ENCODE measurements around the gene STAB2.

The STAB2 gene

DNA sequence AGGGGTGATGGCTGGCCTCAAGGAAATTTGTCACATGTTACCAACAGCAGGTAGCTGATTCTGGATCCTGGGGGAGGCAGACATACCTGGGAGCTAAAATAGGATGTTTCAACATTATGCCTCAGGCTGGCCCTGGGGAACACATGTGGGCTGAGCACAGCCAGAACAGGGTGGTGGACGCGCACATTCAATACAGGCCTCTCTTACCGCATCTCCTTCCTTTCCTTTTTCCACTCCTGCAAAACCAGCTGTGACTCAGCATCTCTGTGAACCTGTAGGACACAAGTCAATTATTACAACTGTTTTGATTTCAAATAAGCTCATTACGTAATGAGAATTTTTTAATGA lies 193.0 kb downstream of the STAB2 start:
- H3K9me3 Mint-ChIP-seq: no peaks in the 10 kb centered on the region
- H3K4me3 Mint-ChIP-seq: no peak overlapping the region
- H3K36me3 Mint-ChIP-seq: peaks cover 56% of the 10 kb centered on the region
- ATAC-seq (no peak), DNase-seq (ENCODE audit: low spot score in 2 of 2) (no peak)
- no peak overlapping the region for H3K27ac Mint-ChIP-seq
- no peaks in the 10 kb centered on the region for H3K4me1 Mint-ChIP-seq

- H3K4me1 Mint-ChIP-seq: no peaks in the 10 kb centered on the region
- H3K27ac Mint-ChIP-seq: no peak overlapping the region
- ATAC-seq (no peak), DNase-seq (ENCODE audit: low spot score in 2 of 2) (no peak)
- H3K36me3 Mint-ChIP-seq: peaks cover 55% of the 10 kb centered on the region
- no peaks in the 10 kb centered on the region for H3K9me3 Mint-ChIP-seq
- H3K4me3 Mint-ChIP-seq: no peak overlapping the region
Observed at GRCh38 chr12:103780992-103781391, 193.9 kb downstream of the STAB2 start.

DNA sequence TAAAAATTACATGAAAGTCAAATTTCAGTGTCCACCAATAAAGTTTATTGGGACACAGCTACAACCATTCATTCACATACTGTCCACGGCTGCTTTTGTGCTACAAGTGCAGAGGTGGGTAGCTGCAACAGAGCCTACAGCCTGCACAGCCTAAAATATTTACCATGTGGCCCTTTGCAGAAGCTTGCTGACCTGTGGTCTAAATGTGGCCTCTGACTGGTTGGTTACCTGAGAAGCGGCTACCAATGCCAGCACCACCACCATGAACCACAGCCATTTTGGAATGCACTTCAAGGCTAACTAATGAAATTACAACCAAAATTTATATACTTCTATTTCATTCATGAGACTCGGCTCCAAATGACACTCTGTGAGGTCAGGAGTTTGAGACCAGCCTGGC lies 195.3 kb downstream of the STAB2 start:
- no peaks in the 10 kb centered on the region for H3K9me3 Mint-ChIP-seq
- ATAC-seq (no peak), DNase-seq (ENCODE audit: low spot score in 2 of 2) (no peak)
- no peak overlapping the region for H3K4me3 Mint-ChIP-seq
- H3K27ac Mint-ChIP-seq: no peak overlapping the region
- H3K36me3 Mint-ChIP-seq: peaks cover 56% of the 10 kb centered on the region
- H3K4me1 Mint-ChIP-seq: no peaks in the 10 kb centered on the region

GRCh38 chr12:103783744-103784664 lies 196.9 kb downstream of the STAB2 start:
- no peak for DNase-seq (ENCODE audit: low spot score in 2 of 2)
- no peaks in the 10 kb centered on the region for H3K4me1 Mint-ChIP-seq
- no peak overlapping the region for H3K27ac Mint-ChIP-seq
- no peak overlapping the region for H3K4me3 Mint-ChIP-seq
- H3K9me3 Mint-ChIP-seq: no peaks in the 10 kb centered on the region
- H3K36me3 Mint-ChIP-seq: peaks cover 43% of the 10 kb centered on the region
- no peak for ATAC-seq

DNA sequence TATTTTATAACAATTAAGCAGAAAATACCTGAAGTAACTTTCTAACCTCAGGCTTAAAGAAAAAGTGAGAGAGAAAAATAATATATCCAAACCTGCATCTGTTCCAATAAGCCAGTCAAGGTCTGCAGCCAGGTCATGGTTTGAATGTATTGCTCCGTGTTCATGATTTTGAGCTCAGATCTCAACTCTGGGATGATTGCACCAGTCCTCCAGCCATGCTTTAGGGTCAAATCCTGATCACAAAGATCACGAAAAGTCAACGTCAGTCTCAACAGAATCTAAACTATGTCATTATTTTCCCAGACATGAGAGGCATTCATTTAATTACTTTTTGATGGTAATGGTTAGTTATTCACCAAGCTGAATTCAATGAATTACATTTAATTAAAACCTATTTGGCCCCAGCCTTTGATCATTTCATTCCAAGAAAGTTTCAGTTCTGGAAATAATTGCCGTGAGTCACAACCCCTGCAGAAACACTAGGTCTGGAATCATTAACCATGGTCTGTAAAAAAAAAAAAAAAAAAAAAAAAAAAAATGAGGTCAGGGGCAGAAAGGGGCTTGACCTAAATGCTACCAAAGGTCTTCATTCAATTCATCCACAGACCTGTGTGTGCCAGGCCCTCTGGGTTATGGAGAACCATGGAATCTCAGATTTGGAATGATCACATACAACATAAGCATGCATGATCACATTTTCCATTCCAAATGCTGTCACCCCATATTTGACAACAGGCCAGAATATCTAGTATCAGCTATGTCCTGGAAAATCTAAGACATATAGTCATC lies 198.4 kb downstream of the STAB2 start:
- ATAC-seq (no peak), DNase-seq (ENCODE audit: low spot score in 2 of 2) (no peak)
- peaks cover 43% of the 10 kb centered on the region for H3K36me3 Mint-ChIP-seq
- H3K4me1 Mint-ChIP-seq: no peaks in the 10 kb centered on the region
- no peaks in the 10 kb centered on the region for H3K9me3 Mint-ChIP-seq
- H3K4me3 Mint-ChIP-seq: no peak overlapping the region
- H3K27ac Mint-ChIP-seq: no peak overlapping the region

DNA sequence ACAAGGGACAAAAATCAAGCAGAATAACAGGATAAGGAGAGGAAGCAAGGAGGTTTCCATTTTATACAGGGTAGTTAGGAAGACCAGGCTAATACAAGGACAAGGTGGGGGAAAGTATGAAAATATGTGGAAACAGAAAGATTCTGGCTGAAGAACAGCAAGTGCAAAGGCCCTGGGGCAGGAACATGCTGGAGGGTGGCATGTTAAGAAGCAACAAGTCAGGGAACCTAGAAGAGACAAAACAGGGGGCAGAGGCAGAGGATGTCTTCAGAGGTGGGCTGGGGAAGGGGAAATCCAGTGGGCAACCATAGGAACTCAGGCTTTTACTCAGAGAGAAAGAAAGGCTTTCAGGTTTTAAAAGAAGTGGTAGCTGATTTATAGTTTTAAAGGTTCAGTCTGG lies 199.1 kb downstream of the STAB2 start:
- no peak overlapping the region for H3K27ac Mint-ChIP-seq
- H3K4me3 Mint-ChIP-seq: no peak overlapping the region
- DNase-seq (ENCODE audit: low spot score in 2 of 2) (no peak), ATAC-seq (no peak)
- no peaks in the 10 kb centered on the region for H3K4me1 Mint-ChIP-seq
- peaks cover 43% of the 10 kb centered on the region for H3K36me3 Mint-ChIP-seq
- H3K9me3 Mint-ChIP-seq: no peaks in the 10 kb centered on the region

DNA sequence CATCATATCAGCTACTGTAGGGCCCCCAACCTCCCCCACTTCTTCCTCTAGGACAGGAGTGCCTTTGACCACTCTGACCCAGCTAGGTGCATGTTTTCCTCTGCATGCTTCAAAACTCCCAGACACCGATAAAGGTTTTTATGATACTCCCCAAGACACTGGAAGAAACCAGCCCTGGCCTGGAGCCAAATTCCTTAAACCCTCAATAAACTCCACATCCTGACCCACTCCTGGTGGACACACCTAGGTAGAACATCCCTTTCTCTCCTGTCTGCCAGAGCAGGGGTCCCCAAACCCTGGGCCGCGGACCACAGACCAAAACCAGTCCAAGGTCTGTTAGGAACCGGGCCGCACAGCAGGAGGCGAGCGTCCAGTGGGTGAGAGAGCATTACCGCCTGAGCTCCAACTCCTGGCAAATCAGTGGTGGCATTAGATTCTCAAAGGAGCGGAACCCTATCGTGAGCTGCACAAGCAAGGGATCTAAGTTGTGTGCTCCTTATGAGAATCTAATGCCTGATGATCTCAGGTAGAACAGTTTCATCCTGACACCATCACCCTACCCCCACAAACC lies 204.4 kb downstream of the STAB2 start:
- no peak for DNase-seq (ENCODE audit: low spot score in 2 of 2)
- Mint-ChIP-seq H3K27ac (no peak overlapping the region), H3K9me3 (no peaks in the 10 kb centered on the region)

GRCh38 chr12:103793046-103793445 lies 206.0 kb downstream of the STAB2 start:
- H3K4me1 Mint-ChIP-seq: no peaks in the 10 kb centered on the region
- ATAC-seq (no peak), DNase-seq (ENCODE audit: low spot score in 2 of 2) (no peak)
- H3K9me3 Mint-ChIP-seq: no peaks in the 10 kb centered on the region
- H3K4me3 Mint-ChIP-seq: no peak overlapping the region
- peaks cover 40% of the 10 kb centered on the region for H3K36me3 Mint-ChIP-seq
- no peak overlapping the region for H3K27ac Mint-ChIP-seq

More for the DNA sequence above, 204.4 kb downstream of the STAB2 start:
- Mint-ChIP-seq H3K4me1 (no peaks in the 10 kb centered on the region), H3K36me3 (peaks cover 40% of the 10 kb centered on the region), H3K4me3 (no peak overlapping the region)
- ATAC-seq: no peak

DNA sequence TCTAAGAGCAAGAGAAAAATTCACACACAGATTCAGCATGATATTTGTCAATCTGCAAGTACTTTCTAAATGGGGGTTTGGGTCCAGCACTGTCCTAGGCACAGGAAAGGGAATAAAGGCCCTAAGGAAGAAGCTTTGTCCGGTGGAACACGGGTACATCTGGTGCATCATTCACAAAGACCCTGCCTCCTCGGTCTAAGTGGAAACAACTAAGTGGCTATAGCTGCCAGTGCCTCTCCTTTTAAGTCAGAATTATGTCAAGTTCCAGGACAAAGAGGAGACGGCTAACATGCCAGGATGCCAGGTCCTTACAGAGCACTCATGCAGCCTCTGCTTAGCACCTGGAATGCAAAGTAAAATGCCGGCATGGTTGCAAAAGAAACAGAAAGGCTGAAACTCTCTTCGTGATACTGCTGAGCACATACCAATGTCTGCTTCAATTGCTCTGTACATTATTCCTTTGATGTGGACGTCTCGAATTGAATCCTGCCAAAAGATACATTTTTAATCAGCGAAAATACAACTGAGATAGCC lies 206.5 kb downstream of the STAB2 start:
- no peak overlapping the region for H3K27ac Mint-ChIP-seq
- ATAC-seq: no peak
- no peak overlapping the region for H3K4me3 Mint-ChIP-seq
- peaks cover 40% of the 10 kb centered on the region for H3K36me3 Mint-ChIP-seq
- DNase-seq (ENCODE audit: low spot score in 2 of 2): no peak
- no peaks in the 10 kb centered on the region for H3K4me1 Mint-ChIP-seq
- H3K9me3 Mint-ChIP-seq: no peaks in the 10 kb centered on the region

- H3K36me3 Mint-ChIP-seq: peaks cover 40% of the 10 kb centered on the region
- ATAC-seq: no peak
- no peaks in the 10 kb centered on the region for H3K9me3 Mint-ChIP-seq
- H3K4me1 Mint-ChIP-seq: no peaks in the 10 kb centered on the region
- no peak overlapping the region for H3K27ac Mint-ChIP-seq
- H3K4me3 Mint-ChIP-seq: no peak overlapping the region
- DNase-seq (ENCODE audit: low spot score in 2 of 2): no peak
Observed at GRCh38 chr12:103794309-103795213, 207.5 kb downstream of the STAB2 start.

DNA sequence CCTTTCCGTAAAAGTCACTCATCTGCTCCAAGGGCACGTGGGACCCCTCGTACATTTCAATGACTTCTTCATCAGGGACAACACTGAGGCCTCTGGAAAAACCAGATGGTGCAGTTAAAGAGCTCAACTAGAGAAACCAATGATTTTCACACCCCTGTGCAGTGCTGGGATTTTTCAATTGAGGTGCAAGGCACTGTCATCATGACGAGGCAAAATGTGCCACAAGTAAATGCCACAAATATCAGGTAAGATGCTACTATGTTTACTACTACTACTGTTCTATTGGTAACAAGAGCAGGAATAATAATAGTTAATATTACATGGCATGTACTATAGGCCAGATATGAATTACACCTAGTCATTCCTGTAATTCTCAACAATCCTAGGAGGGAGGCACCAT lies 211.5 kb downstream of the STAB2 start:
- Mint-ChIP-seq H3K4me3 (no peak overlapping the region), H3K9me3 (no peaks in the 10 kb centered on the region), H3K4me1 (no peaks in the 10 kb centered on the region), H3K36me3 (peaks cover 26% of the 10 kb centered on the region), H3K27ac (no peak overlapping the region)
- ATAC-seq (no peak), DNase-seq (ENCODE audit: low spot score in 2 of 2) (no peak)

GRCh38 chr12:103799504-103799856 lies 212.4 kb downstream of the STAB2 start:
- Mint-ChIP-seq H3K27ac (no peak overlapping the region), H3K4me1 (no peaks in the 10 kb centered on the region), H3K36me3 (peaks cover 22% of the 10 kb centered on the region)

GRCh38 chr12:103799857-103800771 lies 213.0 kb downstream of the STAB2 start:
- ATAC-seq: no peak
- H3K36me3 Mint-ChIP-seq: peaks cover 22% of the 10 kb centered on the region
- no peak overlapping the region for H3K4me3 Mint-ChIP-seq
- H3K27ac Mint-ChIP-seq: no peak overlapping the region
- no peaks in the 10 kb centered on the region for H3K4me1 Mint-ChIP-seq
- no peak for DNase-seq (ENCODE audit: low spot score in 2 of 2)
- no peaks in the 10 kb centered on the region for H3K9me3 Mint-ChIP-seq

More at GRCh38 chr12:103799504-103799856, 212.4 kb downstream of the STAB2 start:
- Mint-ChIP-seq H3K9me3 (no peaks in the 10 kb centered on the region), H3K4me3 (no peak overlapping the region)
- no peak for DNase-seq (ENCODE audit: low spot score in 2 of 2)
- no peak for ATAC-seq
